PC-3 (cell line): ENCODE results near the gene RNF126.

Experiments used
- CTCF ChIP-seq: fragments of 300-600 bp; sonication (generic); conservative IDR thresholded peaks from 2 replicates; pipeline ENCODE4 v1.5.1; 2017; ENCODE audit warnings: antibody characterized with exemption, low read depth, mild to moderate bottlenecking, low read length
- EZH2 ChIP-seq: fragments of 300-600 bp; sonication (generic); IDR thresholded peaks from one replicate; pipeline ENCODE4 v1.6.1; 2017; ENCODE audit warnings: antibody characterized with exemption, mild to moderate bottlenecking, low read length; ENCODE audit not compliant: unreplicated experiment
- EZH2phosphoT487 ChIP-seq: fragments of 300-600 bp; sonication (generic); IDR thresholded peaks from 2 replicates; pipeline ENCODE4 v1.6.1; 2018; ENCODE audit warnings: mild to moderate bottlenecking, antibody characterized with exemption, low read length, borderline replicate concordance

DNA sequence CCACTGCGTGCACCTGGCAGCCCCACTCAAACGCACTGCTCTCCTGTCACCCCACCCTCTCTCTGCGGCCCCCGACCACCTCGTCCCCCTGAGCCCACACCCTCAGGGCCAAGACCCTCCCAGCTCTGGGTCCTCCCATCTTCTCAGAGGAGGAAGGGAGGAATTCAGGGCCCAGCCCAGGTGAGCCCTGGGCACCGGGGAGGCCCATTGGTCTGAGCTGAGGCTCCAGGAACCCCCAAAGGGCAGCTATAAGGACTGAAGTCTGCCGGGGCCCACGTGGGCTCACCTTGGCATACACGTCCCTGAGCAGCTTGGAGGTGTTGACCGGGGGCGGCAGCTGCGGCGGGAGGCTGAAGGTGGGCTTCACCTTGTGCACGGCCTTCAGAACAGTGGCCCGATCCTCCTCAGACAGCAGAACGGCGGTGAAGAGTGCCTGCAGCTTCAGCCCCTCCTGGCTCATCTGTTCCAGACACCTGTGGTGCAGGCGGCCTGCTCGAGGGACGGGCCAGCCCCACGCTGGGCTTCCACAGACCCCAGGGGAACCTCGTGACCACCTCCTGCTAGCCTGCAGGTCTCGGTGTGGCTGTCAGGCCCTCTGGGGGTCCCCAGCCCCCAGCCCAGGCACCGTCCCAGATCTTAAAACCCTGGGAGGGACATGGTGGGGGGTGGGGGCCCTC is 38.4 kb downstream of the RNF126 start:
- TF ChIP-seq CTCF (no peak), EZH2phosphoT487 (no peak), EZH2 (no peak)
